ENCODE data around the gene PRKCA.

GRCh38 chr17:66784621-66785364 is 482.4 kb downstream of the PRKCA start:
- TF ChIP-seq CTCF (IDR thresholded peaks at IDR 0.05) (no peak), POLR2A (IDR thresholded peaks at IDR 0.05) (no peak), POLR2AphosphoS5 (IDR thresholded peaks at IDR 0.05) (no peak)

All from prostate gland (tissue), 2 donors.